ENCODE data around the gene DTNBP1. TPM values are rescaled to one million over a fixed set of nuclear protein-coding genes. Genes with fewer than 3 reads are reported as not detected.

The DTNBP1 gene
- polyA plus RNA-seq, 1 experiment, result 19.1 TPM

DNA sequence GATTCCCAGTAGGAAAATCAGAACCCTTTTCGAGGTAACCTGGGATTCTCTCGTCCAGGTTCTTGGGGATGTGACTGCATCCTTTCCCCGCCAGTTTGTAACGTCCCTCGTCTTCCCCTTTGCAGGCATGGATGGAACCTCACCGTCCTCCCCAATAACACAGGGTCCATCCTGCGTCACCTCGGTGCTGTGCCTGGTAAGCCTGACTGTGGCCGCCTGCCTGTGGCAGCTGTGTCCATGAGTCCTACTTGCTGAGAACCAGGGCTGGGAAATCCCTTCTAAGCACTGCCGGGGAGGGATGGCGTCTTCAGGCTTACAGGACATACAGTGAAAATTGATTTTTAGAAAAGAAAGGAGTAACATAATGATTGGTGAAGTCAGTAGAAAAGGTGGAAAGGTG lies 155.6 kb downstream of the DTNBP1 start:
- Histone ChIP-seq H3K27me3 (ENCODE audit: control insufficient read depth, insufficient read depth, low read length) (no peaks in the 10 kb centered on the region), H3K36me3 (ENCODE audit: control insufficient read depth, insufficient read depth, low read length) (peaks cover 18% of the 10 kb centered on the region), H3K4me3 (ENCODE audit: low read depth, low read length) (no peak overlapping the region)
- TF ChIP-seq CTCF (IDR thresholded peaks at IDR 0.05; ENCODE audit: insufficient read depth, low read depth, low read length), result no peak
- ChIA-PET POLR2A (no interaction called here), CTCF (no interaction called here)
- DNase-seq (ENCODE audit: low read depth), result no peak

DNA sequence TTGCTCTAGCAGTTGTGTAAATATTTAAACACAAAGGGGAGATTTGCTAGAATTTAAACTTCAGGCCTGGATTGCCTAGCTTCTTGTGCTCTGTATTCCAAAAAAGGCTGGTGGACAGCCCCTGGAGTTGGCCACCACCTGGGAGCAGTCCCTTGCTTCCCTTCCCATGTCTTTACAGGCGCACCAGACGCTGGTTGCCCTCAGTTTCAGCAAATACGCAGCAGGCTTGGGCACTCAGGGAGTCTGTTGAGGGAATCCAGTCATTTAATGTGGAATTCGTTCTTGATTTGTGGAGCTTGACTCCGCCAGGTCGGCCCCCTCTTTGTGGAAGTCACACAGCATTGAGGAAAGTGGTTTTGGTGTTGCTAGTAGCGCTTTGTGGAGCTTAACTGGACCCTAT lies 156.8 kb downstream of the DTNBP1 start:
- Histone ChIP-seq H3K36me3 (ENCODE audit: control insufficient read depth, insufficient read depth, low read length) (peaks cover 8% of the 10 kb centered on the region), H3K4me3 (ENCODE audit: low read depth, low read length) (no peak overlapping the region), H3K27me3 (ENCODE audit: control insufficient read depth, insufficient read depth, low read length) (no peaks in the 10 kb centered on the region)
- CTCF ChIA-PET, result interaction anchor here (1.4 to 1.9 kb wide), 4 partner anchors 9 to 1377 kb away, joined by 3 to 7 read pairs (median 6); no protein-coding TSS in a partner anchor
- no peak for DNase-seq (ENCODE audit: low read depth)
- TF ChIP-seq CTCF (IDR thresholded peaks at IDR 0.05; ENCODE audit: insufficient read depth, low read depth, low read length), result no peak
- POLR2A ChIA-PET, result no interaction called here

DNA sequence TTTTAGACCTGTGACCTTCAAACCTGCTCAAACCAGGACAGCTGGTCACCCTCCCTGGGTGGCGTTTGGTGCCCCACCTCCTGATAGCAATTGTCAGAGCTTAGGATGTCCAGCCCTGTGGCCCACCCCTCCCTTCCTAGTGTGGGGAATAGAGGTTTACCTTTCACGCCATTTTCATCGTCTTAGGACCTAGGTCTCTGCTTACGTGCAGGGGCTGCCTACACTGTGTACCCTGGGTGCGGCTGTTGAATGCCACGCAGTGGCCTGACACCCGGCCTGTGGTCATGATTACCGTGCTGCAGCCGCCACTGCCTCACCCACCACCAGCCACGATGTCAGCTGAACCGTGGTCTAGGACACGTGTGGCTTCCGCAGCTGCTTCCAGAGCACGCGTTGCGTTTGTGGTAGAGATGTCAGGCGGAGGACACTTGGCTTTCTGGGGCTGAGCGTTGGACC lies 157.3 kb downstream of the DTNBP1 start:
- TF ChIP-seq CTCF (IDR thresholded peaks at IDR 0.05; ENCODE audit: insufficient read depth, low read depth, low read length), result no peak
- ChIA-PET POLR2A (no interaction called here), CTCF (interaction anchor here (0.9 to 2.2 kb wide), 7 partner anchors 9 to 1376 kb away, joined by 3 to 13 read pairs (median 6); no protein-coding TSS in a partner anchor)
- no peaks in the 10 kb centered on the region for H3K27me3 ChIP-seq (ENCODE audit: control insufficient read depth, insufficient read depth, low read length)
- no peak overlapping the region for H3K4me3 ChIP-seq (ENCODE audit: low read depth, low read length)
- H3K36me3 ChIP-seq (ENCODE audit: control insufficient read depth, insufficient read depth, low read length), result peaks cover 8% of the 10 kb centered on the region
- no peak for DNase-seq (ENCODE audit: low read depth)

DNA sequence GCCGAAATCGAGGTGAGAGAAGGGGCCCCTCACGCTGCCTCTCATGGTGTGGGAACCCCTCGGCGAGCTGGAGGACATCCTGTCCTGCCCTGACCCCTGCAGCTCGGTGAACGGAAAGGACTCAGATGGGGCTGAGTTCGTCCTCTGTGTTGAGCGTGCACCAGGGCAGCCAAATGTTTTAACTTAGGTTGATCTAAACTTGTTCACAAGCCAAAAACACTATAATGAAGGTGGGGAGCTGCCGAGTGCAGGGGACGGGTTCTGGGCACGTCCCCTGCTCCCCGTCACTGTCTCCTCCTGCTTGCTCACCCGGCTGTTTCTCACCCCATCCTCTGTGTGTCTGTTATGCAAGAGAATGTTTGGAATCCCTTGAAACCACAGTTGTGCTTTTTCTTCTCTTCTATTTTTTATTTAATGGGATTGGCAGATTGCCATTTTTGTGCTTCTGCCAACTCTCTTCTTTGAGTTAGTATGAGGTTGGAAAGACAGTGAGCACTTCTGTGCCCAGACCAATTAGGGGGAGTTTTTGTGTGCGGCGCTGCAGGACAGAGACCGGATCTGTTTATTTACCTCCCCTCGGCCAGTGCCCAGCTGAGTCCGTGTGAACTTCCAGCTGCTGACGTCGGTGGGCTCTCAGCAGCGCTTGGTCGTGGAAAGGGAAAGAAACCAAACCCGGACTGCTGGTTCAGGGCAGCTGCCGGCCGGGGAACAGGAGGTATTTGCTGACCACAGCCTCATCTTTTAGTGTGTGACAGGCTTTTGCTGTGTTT lies 158.1 kb downstream of the DTNBP1 start:
- H3K27me3 ChIP-seq (ENCODE audit: control insufficient read depth, insufficient read depth, low read length), result no peaks in the 10 kb centered on the region
- peak overlapping the region; percentile 16 for H3K4me3 ChIP-seq (ENCODE audit: low read depth, low read length)
- CTCF ChIA-PET, result interaction anchor here (0.9 to 2.2 kb wide), 8 partner anchors 10 to 1375 kb away, joined by 3 to 13 read pairs (median 6); no protein-coding TSS in a partner anchor
- H3K36me3 ChIP-seq (ENCODE audit: control insufficient read depth, insufficient read depth, low read length), result peaks cover 8% of the 10 kb centered on the region
- POLR2A ChIA-PET, result no interaction called here
- peak; percentile 24 for TF ChIP-seq CTCF (IDR thresholded peaks at IDR 0.05; ENCODE audit: insufficient read depth, low read depth, low read length)
- DNase-seq (ENCODE audit: low read depth), result peak; percentile 97

DNA sequence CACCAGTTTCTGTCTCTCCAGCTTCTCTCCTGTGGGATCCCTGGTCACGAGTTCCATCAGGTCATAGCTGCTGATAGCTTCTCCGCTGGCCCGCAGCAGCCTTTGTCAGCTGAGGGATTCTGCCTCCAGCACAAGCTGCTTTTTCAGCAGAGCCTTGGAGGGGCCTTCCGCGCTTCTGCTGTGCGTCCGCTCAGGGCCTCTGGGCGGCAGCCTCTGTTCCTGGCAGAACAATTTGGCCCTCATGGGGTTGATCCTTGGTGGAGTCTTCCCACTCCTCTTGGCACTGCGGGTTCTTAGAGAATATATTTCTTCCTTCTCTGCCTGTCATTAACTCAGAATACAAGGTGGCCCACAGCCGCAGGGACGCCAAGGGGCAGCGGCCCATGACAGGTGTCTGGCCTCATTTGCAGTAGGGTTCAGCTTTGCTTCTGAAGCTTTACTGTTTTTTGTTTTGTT lies 158.8 kb downstream of the DTNBP1 start:
- Histone ChIP-seq H3K36me3 (ENCODE audit: control insufficient read depth, insufficient read depth, low read length) (peaks cover 8% of the 10 kb centered on the region), H3K4me3 (ENCODE audit: low read depth, low read length) (no peak overlapping the region), H3K27me3 (ENCODE audit: control insufficient read depth, insufficient read depth, low read length) (no peaks in the 10 kb centered on the region)
- TF ChIP-seq CTCF (IDR thresholded peaks at IDR 0.05; ENCODE audit: insufficient read depth, low read depth, low read length), result 0 out of 2 replicates have a peak, but pooled peaks have one; percentile 6
- ChIA-PET CTCF (interaction anchor here (1.2 to 2.2 kb wide), 3 partner anchors 62 to 119 kb away, joined by 3 to 13 read pairs (median 5); no protein-coding TSS in a partner anchor), POLR2A (no interaction called here)
- DNase-seq (ENCODE audit: low read depth), result no peak

Data from BJ (cell line).